Measurements from ENCODE around the gene TLR8. TPM values are rescaled to one million over a fixed set of nuclear protein-coding genes. Genes with fewer than 3 reads are reported as not detected.

The TLR8 gene
- polyA plus RNA-seq, 1 of the 3 experiments (the other 2 are of a cell fraction), result not detected

DNA sequence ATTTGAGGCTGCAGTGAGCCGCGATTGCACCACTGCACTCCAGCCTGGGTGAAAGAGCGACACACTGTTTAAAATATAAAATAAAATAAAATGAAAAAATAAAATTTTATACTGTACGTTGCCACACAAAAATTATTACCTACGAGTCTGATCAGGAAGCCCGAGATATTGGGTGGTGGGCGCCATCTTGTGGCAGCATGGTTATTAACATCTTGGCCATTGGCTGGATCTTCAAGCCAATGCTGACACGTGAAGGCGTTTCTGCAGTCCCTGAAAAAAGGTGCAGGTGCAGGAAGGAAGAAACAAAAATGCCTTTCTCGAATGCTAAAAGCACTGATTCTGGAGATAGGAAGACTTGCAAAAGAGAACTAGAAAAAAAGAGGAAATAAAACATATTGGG is 4.9 kb upstream of the TLR8 start:
- H2AFZ ChIP-seq (ENCODE audit: low read depth), result no peak overlapping the region
- H3K36me3 ChIP-seq (replicated peaks in 1 of 2; ENCODE audit: control insufficient read depth in 1 of 2, insufficient read depth in 2 of 2, low read length in 1 of 2), result no peaks in the 10 kb centered on the region
- no peaks in the 10 kb centered on the region for H3K9me3 ChIP-seq
- POLR2A ChIA-PET, result no interaction called here
- no peaks in the 10 kb centered on the region for H4K20me1 ChIP-seq (ENCODE audit: insufficient read depth)
- TF ChIP-seq, protein P1, sequence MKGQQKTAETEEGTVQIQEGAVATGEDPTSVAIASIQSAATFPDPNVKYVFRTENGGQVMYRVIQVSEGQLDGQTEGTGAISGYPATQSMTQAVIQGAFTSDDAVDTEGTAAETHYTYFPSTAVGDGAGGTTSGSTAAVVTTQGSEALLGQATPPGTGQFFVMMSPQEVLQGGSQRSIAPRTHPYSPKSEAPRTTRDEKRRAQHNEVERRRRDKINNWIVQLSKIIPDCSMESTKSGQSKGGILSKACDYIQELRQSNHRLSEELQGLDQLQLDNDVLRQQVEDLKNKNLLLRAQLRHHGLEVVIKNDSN (IDR thresholded peaks at IDR 0.05; ENCODE audit: borderline replicate concordance, low read depth), result no peak
- TF ChIP-seq CHD2 (IDR thresholded peaks at IDR 0.05; ENCODE audit: low read length, partially characterized antibody) (no peak), SMC3 (IDR thresholded peaks at IDR 0.05; ENCODE audit: low read depth, low read length) (peak; percentile 48), FOXM1 (IDR thresholded peaks at IDR 0.05; ENCODE audit: low read depth) (no peak), RAD21 (IDR thresholded peaks at IDR 0.05; ENCODE audit: low read length) (peak; percentile 72)
- TF ChIP-seq, protein P2, sequence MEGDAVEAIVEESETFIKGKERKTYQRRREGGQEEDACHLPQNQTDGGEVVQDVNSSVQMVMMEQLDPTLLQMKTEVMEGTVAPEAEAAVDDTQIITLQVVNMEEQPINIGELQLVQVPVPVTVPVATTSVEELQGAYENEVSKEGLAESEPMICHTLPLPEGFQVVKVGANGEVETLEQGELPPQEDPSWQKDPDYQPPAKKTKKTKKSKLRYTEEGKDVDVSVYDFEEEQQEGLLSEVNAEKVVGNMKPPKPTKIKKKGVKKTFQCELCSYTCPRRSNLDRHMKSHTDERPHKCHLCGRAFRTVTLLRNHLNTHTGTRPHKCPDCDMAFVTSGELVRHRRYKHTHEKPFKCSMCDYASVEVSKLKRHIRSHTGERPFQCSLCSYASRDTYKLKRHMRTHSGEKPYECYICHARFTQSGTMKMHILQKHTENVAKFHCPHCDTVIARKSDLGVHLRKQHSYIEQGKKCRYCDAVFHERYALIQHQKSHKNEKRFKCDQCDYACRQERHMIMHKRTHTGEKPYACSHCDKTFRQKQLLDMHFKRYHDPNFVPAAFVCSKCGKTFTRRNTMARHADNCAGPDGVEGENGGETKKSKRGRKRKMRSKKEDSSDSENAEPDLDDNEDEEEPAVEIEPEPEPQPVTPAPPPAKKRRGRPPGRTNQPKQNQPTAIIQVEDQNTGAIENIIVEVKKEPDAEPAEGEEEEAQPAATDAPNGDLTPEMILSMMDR (IDR thresholded peaks at IDR 0.05), result peak; percentile 74
- TF ChIP-seq, protein P3, sequence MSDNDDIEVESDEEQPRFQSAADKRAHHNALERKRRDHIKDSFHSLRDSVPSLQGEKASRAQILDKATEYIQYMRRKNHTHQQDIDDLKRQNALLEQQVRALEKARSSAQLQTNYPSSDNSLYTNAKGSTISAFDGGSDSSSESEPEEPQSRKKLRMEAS (IDR thresholded peaks at IDR 0.05; ENCODE audit: low read depth), result peak; percentile 37; the same call in 1 of the 2 replicates
- no peaks in the 10 kb centered on the region for H3K79me2 ChIP-seq (ENCODE audit: insufficient read depth)
- H3K4me1 ChIP-seq (ENCODE audit: control insufficient read depth in 1 of 2, insufficient read depth in 2 of 2, low read depth in 1 of 2, low read length in 1 of 2), result no peaks in the 10 kb centered on the region
- DNase-seq, result peak; percentile 70
- H3K9ac ChIP-seq, result no peak overlapping the region
- H3K27me3 ChIP-seq (ENCODE audit: insufficient read depth), result peaks cover 15% of the 10 kb centered on the region; the same call in 1 of the 2 replicates
- no peak overlapping the region for H3K27ac ChIP-seq (ENCODE audit: low read depth in 2 of 2, low read length in 1 of 2)
- no peak overlapping the region for H3K4me2 ChIP-seq
- CTCF ChIA-PET, result interaction anchor here (0.6 to 3.0 kb wide), 10 partner anchors 8 to 877 kb away, joined by 3 to 20 read pairs (median 4); no protein-coding TSS in a partner anchor
- WGBS (ENCODE audit: low lambda C conversion rate), result 4% methylated on average over 10 of the region's 10 CpGs
- no peaks in the 10 kb centered on the region for H3K9me2 ChIP-seq
- H3F3A ChIP-seq (replicated peaks; ENCODE audit: insufficient read depth), result no peaks in the 10 kb centered on the region
- H3K4me3 ChIP-seq (ENCODE audit: low read depth in 2 of 2, low read length in 1 of 2), result no peak overlapping the region

DNA sequence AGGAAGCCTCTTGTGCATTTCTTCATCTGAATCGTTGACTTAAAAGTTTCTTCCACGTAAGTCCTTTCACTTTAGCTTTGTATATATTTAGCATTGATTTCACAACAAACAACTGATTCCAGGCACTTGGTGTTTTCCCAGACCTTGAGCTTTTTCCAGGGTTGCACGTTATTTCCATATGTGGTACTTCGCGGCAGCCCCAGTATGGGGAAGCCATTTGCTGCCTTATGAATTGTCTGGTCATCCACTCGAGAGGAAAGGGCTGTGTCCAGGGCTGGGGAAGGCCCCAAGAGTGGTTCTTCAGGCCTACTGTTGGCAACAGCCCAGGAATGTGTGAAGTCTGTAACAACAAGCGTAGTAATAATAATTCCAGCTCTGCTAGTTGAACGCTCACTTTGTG is 2.8 kb upstream of the TLR8 start:
- no peaks in the 10 kb centered on the region for H3K79me2 ChIP-seq (ENCODE audit: insufficient read depth)
- no peaks in the 10 kb centered on the region for H3K9me2 ChIP-seq
- no peaks in the 10 kb centered on the region for H3K4me1 ChIP-seq (ENCODE audit: control insufficient read depth in 1 of 2, insufficient read depth in 2 of 2, low read depth in 1 of 2, low read length in 1 of 2)
- H3F3A ChIP-seq (replicated peaks; ENCODE audit: insufficient read depth), result no peaks in the 10 kb centered on the region
- ChIA-PET POLR2A (no interaction called here), CTCF (interaction anchor here (0.6 to 2.7 kb wide), 6 partner anchors 10 to 584 kb away, joined by 3 to 12 read pairs (median 4); no protein-coding TSS in a partner anchor)
- TF ChIP-seq RAD21 (IDR thresholded peaks at IDR 0.05; ENCODE audit: low read length), result no peak
- no peak for TF ChIP-seq MEF2A (IDR thresholded peaks at IDR 0.05; ENCODE audit: borderline replicate concordance, low read depth)
- TF ChIP-seq, protein P2 (IDR thresholded peaks at IDR 0.05), result no peak
- TF ChIP-seq YY1 (IDR thresholded peaks at IDR 0.05; ENCODE audit: low read depth), result no peak
- TF ChIP-seq NRF1 (IDR thresholded peaks at IDR 0.05; ENCODE audit: low read depth, low read length), result no peak
- TF ChIP-seq, protein P3 (IDR thresholded peaks at IDR 0.05; ENCODE audit: low read depth), result no peak
- no peak for TF ChIP-seq RCOR1 (IDR thresholded peaks at IDR 0.05; ENCODE audit: low read length)
- TF ChIP-seq MXI1 (IDR thresholded peaks at IDR 0.05; ENCODE audit: low read depth, low read length), result no peak
- TF ChIP-seq ELF1 (IDR thresholded peaks at IDR 0.05), result no peak
- TF ChIP-seq SMC3 (IDR thresholded peaks at IDR 0.05; ENCODE audit: low read depth, low read length), result no peak
- TF ChIP-seq, protein P4, sequence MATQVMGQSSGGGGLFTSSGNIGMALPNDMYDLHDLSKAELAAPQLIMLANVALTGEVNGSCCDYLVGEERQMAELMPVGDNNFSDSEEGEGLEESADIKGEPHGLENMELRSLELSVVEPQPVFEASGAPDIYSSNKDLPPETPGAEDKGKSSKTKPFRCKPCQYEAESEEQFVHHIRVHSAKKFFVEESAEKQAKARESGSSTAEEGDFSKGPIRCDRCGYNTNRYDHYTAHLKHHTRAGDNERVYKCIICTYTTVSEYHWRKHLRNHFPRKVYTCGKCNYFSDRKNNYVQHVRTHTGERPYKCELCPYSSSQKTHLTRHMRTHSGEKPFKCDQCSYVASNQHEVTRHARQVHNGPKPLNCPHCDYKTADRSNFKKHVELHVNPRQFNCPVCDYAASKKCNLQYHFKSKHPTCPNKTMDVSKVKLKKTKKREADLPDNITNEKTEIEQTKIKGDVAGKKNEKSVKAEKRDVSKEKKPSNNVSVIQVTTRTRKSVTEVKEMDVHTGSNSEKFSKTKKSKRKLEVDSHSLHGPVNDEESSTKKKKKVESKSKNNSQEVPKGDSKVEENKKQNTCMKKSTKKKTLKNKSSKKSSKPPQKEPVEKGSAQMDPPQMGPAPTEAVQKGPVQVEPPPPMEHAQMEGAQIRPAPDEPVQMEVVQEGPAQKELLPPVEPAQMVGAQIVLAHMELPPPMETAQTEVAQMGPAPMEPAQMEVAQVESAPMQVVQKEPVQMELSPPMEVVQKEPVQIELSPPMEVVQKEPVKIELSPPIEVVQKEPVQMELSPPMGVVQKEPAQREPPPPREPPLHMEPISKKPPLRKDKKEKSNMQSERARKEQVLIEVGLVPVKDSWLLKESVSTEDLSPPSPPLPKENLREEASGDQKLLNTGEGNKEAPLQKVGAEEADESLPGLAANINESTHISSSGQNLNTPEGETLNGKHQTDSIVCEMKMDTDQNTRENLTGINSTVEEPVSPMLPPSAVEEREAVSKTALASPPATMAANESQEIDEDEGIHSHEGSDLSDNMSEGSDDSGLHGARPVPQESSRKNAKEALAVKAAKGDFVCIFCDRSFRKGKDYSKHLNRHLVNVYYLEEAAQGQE (IDR thresholded peaks at IDR 0.05; ENCODE audit: low read depth, low read length), result no peak
- no peak overlapping the region for H3K4me2 ChIP-seq
- H3K9ac ChIP-seq, result no peak overlapping the region
- H4K20me1 ChIP-seq (ENCODE audit: insufficient read depth), result no peaks in the 10 kb centered on the region
- no peak overlapping the region for H3K4me3 ChIP-seq (ENCODE audit: low read depth in 2 of 2, low read length in 1 of 2)
- 0 out of 2 replicates have a peak overlapping the region, but pooled peaks have one; percentile 63 for H2AFZ ChIP-seq (ENCODE audit: low read depth)
- WGBS (ENCODE audit: low lambda C conversion rate), result 47% methylated on average over 8 of the region's 8 CpGs
- no peak overlapping the region for H3K27ac ChIP-seq (ENCODE audit: low read depth in 2 of 2, low read length in 1 of 2)
- no peak for DNase-seq
- peaks cover 13% of the 10 kb centered on the region; the same call in 1 of the 2 replicates for H3K27me3 ChIP-seq (ENCODE audit: insufficient read depth)
- no peaks in the 10 kb centered on the region for H3K9me3 ChIP-seq
- no peaks in the 10 kb centered on the region for H3K36me3 ChIP-seq (replicated peaks in 1 of 2; ENCODE audit: control insufficient read depth in 1 of 2, insufficient read depth in 2 of 2, low read length in 1 of 2)

Data from SK-N-SH (cell line).